GM12864 (cell line): Measurements from ENCODE around the gene CASP9.
"Not testable (repeated sequence)": the region's sequence is repeated elsewhere in the genome, so short reads cannot be mapped to it uniquely, and the experiment has no call there.

Source experiments
- DNase-seq: peaks from one replicate; pipeline ENCODE4 v3.0.0-alpha.2; 2011; ENCODE audit warnings: low read depth
- H3K4me3 ChIP-seq: 2 replicates; pipeline ENCODE4 v1.5.1; 2011; ENCODE audit warnings: mild to moderate bottlenecking, low read depth, low read length, control low read depth
- CTCF ChIP-seq: IDR thresholded peaks from 2 replicates; pipeline ENCODE4 v1.5.1; 2011; ENCODE audit warnings: low read depth, mild to moderate bottlenecking, moderate library complexity, low read length, control low read depth, inconsistent platforms; ENCODE audit errors: missing control alignments

Gene CASP9

GRCh38 chr1:15465674-15466073 lies 58.3 kb downstream of the CASP9 start:
- H3K4me3 ChIP-seq, result no peak overlapping the region
- no peak for TF ChIP-seq CTCF
- no peak for DNase-seq

GRCh38 chr1:15463926-15464322 lies 60.1 kb downstream of the CASP9 start:
- not testable (repeated sequence) for DNase-seq, H3K4me3 ChIP-seq

GRCh38 chr1:15463064-15463800 lies 60.8 kb downstream of the CASP9 start:
- not testable (repeated sequence) for DNase-seq, H3K4me3 ChIP-seq

GRCh38 chr1:15460708-15461095 lies 63.3 kb downstream of the CASP9 start:
- no peak for DNase-seq
- no peak overlapping the region for H3K4me3 ChIP-seq
- TF ChIP-seq CTCF, result no peak

GRCh38 chr1:15459771-15460707 lies 64.0 kb downstream of the CASP9 start:
- no peak for DNase-seq
- H3K4me3 ChIP-seq, result no peak overlapping the region
- no peak for TF ChIP-seq CTCF

GRCh38 chr1:15458388-15458787 lies 65.6 kb downstream of the CASP9 start:
- H3K4me3 ChIP-seq, DNase-seq: not testable (repeated sequence)

- no peak overlapping the region for H3K4me3 ChIP-seq
- TF ChIP-seq CTCF, result no peak
- DNase-seq, result no peak
Observed at GRCh38 chr1:15457585-15457984, 66.4 kb downstream of the CASP9 start.

- no peak for DNase-seq
- H3K4me3 ChIP-seq, result no peak within 1 kb of the TSS
- TF ChIP-seq CTCF, result no peak
Observed at GRCh38 chr1:15456313-15456954, 67.6 kb downstream of the CASP9 start, which contains the start of gene CELA2A. CELA2A (plus strand) TSS chr1:15456732; CDS start chr1:15456754, 22 bp downstream.
